GM19467 (cell line): Measurements from ENCODE around the gene FAM204A.

Experiments used
- ATAC-seq: cut with Tn5 transposase; IDR thresholded peaks from one replicate; pipeline ENCODE4 v1.9.1; 2021; ENCODE audit warnings: mild to moderate bottlenecking, moderate library complexity; ENCODE audit not compliant: unreplicated experiment

FAM204A gene

DNA sequence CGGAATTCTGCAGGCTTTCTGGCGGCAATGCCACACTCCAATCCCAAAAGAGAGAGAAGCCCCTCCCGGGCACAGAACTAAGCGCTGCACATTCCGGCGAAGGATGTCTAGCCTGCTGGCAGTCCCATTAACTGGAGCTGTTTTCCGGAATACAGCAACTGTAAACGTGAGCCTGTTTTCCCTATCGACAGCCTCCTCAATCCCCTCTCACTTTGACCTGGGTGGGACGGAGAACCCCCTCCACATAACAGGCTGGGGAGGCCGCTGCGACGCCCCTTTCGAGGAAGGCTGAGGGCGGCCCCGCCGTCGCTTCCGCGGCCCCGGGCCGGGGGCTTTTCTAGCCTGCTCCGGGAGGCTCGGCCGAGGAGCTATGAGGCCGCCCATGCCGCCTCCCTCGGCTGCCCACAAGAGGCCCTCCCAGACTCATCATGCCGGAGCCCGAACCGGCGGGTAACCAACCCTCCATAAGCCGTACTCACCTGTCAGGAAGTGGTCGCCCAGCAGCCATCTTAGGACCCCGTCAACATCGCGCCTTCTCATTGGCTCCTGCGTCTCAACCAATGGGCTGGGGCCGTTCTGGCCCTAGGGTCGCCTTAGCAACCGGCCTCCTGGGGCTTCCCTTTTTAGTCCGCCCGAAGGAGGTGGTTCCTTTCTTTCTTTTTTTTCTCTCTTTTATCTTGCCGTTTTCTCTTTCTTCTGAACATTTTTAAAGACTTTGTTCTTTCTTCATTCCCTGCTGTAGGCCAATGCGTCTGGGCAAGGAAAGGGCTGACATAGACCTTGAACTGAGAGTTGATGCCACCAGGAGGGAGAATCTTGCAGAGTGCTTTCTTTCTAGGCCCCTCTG, at the start of gene FAM204A:
FAM204A (minus strand) TSS at position 534 of the 847 bp plus-strand sequence. CDS start 5,909 bp downstream, outside the sequence.
- ATAC-seq: peak; percentile 100

DNA sequence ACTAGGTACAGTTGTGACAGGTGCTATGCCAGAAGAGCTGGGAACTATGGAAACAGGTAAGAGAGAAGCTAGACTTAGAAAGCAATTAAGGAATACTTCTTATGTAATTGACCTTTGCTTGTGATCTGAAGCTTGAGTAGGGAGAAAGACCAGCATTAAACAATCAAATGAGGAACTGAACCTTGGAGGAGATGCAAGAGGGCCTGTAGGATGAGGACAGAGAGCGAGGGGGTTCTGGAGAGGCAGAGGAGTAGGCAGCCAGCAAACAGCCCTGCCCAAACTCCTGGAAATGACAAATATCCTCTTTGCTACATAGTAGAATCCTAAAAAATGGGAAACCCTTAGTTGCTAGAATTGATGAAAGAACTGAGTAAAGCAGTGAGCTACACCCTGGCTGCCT, 41.6 kb upstream of the FAM204A start:
- ATAC-seq: no peak

DNA sequence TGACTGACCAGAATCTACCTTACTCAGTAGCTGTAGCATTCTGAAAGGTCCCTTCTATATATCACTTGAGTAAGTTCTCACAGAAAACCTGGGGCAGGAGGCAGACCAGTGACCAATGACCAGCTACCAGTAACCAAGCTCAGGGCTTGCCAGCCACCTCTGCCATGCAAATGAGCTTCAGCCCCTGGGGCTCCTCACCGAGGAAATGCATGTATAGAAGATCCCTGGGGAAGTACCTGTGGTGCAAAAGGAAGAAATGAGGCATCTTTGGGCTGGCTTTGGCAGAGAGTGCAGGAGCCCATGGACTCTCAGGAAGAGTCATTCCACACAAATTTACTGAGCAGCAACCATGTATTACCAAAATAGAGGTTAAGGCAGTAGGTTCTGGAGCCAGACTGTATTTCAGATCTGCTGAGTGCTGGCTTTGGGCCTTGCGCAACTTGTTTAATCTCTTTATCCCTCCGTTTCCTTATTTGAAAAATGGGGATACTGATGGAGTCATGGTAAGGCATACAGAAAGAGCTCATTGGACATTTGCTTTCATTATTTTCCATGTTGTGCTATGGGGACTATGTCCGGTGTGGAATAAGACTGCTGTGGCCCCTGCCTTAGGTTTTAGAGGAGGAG, 41.1 kb upstream of the FAM204A start:
- no peak for ATAC-seq

DNA sequence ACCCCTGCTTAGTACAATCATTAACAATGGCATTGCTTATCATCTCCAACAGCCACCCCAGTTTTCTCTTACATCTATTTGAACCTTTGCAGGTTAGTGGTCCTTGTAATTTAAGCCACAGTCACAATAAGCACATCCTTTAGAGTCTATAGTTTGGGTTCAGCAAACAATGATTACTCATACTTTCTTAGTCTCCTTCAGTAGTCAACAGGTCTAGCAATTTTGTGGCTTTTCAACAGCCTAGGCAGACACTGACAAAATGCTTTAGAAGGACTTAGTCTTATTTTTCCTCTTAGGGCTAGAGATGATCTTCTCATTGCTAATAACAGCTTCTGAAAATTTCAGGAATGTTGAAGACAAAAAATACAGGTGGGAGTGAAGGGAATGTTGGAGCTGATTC, 32.3 kb upstream of the FAM204A start:
- no peak for ATAC-seq

DNA sequence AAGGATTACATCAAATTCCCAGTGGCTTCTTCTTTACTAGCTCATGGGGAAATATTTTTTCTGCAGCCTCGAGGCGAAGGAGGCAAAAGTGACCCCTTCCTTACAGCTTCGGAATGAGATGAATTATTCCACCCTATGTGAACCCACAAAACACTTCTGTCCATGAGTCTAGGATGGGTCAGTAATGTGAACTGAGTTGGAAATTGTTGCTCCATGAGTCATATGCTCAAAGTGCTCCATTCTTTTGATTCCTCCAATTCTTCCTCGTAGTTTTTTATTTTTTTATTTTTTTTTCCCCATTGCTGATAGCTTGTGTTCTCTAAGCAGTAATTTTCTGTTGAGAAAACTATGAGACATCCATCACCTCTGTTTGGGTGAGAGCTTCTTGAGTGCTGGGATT, 31.7 kb upstream of the FAM204A start:
- no peak for ATAC-seq

DNA sequence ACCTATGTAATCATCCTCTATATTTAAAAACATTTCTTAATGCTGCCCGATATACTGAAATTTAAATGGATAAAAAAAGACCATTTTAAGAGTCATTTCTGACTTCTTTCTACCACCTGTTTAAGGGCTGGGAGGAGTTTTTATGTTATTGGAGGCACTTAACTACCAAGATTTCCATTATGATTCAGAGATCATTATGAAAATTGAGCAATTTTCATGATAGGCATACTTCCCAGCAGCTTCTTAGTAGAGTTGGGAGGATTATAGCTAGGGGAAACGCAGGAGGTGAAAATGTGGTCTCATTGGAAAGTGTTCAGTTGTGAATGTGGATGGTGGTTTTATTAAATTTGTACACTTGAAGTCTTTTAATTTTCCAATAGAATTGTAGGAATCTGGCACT, 28.4 kb upstream of the FAM204A start:
- ATAC-seq: no peak

DNA sequence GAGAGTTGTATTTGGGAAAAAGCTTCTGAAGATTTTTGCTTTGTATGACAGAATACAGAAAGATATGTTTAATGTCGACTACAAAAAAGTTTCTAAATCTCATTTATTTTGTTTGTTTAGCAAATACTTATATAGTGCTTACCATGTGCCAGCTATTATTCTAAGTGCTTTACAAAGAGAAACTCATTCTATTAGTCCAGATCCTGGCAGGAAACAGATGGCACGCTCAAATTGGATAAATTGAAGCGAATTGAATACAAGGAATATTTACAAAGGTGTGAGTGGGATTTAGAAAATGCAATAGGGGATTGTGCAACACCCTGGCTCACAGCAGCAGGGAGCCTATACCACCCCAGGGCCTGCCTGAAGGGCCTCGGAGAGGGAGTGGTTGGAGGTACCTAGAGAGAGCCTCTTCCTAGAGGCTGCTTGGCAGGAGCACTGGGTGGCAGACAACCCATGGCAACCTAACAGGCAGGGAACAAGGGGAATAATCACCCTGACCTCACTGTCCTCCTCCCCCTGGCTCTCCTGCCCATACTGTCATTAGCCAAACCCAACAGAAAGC, 27.6 kb upstream of the FAM204A start:
- ATAC-seq: no peak

DNA sequence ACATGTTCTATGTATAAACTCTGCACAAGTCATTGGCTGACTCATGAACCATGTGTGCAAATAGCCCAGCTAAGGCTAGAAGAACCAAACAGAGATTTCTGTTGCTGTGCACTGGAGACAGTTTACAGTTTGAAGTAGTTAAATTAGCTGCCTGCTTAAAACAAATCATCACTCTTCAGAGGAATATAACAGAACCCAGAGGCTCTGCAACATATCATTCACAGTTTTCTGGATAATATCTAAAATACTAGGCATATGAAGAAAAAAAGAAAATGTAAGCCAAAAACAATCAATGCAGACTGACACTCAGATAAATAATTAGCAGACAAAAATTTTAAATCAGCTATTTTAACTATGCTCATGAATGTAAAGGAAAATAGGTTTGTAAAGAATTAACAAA, 23.6 kb upstream of the FAM204A start:
- no peak for ATAC-seq

DNA sequence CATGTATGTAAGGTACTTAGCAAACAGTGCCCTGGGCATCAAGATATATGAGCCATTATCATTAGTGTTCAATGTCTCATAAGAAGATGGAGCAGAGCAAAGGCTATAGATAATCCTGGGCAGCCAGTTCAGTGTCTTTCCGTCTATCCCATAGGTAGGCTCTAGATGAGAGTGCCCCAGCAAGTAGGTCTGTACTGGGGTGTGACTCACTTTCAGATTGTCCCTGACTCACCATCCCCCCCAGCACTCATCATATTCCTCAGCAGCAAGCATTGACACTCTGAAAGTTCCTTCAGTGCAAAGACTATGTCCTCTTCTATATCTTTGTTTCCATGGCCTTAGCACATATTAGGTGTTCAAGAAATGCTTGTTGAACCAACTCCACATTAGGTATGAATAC, 20.0 kb upstream of the FAM204A start:
- no peak for ATAC-seq

DNA sequence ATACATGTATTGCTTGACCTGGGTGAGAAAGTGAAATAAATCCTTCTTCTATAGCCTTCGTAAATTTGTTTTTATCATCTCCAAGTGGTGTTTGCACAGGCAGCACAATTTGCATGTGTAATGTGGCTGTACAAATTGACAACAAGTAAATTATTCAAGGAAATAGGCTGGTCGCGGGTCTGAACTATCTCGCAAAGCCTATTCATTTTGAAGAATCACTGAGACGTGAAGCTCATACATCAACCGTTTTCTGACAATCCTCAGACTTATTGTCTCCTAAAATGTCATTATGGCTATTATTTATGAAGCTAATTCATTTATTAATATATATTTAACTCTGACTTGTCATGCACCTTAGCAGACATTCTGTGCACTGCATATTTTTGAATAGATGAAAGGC, 16.2 kb upstream of the FAM204A start:
- ATAC-seq: no peak

DNA sequence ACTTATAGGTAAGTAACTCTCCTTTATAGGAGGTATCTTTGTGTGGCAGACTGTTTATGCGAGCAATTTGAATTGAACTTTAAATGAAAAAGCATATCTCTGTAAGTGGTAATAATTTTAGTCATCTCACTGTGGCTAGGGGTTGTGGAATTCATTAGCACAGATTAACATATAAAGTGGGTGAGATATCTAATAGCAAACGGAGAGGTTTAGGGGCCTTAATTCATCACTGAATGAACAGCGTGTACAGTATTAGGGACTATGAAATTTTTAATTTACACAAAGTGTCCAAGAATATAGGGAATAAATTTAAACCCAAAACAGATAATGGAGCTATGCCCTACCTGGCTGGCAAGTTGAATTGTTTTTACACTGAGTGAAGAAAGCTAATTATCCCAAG, 15.7 kb upstream of the FAM204A start:
- no peak for ATAC-seq

DNA sequence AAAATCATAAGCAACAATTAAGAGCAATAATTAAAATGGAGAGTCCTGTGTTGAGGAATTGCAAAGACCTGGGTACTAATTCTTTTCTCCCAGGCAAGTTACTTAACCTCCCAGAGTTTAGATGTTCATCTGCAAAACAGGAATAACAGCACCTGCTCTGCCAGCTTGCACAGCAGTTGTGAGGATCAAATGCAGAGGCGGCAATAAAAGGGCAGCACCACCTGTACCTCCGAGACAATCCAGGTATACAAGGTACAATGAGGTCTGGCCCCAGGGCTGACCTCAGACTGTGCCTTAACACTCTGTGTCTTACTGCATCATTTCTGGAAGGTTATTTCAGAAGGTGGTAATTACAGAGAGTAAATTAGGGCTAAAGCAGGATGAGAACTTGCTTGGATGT, 14.5 kb upstream of the FAM204A start:
- no peak for ATAC-seq

DNA sequence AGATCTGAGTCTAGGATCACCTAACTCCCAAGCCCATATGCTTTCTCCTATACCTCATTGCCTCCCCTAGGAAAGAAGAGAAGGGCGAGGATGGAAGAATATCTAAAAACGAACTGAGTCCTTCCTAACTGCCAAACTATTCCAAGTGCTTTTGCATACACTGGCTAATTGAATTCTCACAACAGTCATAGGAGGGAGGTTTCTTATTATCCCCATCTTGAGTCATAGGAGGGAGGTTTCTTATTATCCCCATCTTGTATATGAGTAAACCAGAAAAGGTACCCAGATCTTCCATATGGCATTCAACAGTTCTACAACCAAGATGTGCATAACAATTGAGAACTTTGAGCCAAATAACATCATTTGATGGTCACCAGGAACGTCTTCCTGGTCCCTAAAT, 13.1 kb upstream of the FAM204A start:
- no peak for ATAC-seq

DNA sequence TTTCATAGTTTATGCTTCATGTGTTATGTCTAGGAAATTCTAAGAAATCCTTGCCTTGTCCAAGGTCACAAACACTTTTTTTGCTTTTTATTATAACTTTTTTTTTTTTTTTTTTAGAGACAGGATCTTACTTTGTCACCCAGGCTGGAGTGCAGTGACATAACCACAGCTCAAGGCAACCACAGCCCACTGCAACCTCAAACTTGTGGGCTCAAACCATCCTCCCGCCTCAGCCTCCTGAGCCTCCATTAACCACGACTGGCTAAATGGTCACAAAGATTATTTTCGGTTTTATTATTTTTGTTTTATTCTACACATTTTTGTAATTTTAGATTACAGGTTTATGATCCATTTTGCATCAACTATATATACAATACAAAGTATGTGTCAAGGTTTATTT, 7.1 kb upstream of the FAM204A start:
- ATAC-seq: no peak

DNA sequence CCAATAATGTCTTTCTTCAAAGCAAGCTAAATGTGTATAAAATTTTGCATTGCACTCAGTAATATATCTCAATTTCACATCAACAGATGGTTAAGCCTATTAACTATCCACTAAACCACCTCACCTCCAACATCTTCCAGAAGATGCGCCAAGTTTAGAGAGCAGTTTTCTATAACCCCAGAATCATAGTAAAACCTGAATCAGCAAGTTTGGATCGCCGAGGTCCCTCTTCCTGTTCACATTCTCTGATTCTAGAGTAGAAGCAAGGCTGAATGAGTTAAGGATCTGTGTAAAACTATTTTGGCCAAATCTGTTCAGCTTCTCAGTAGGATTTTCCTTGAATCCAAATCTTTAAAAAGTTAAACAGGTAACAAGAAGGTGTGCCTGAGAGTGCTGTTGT, 1.4 kb upstream of the FAM204A start:
- no peak for ATAC-seq

DNA sequence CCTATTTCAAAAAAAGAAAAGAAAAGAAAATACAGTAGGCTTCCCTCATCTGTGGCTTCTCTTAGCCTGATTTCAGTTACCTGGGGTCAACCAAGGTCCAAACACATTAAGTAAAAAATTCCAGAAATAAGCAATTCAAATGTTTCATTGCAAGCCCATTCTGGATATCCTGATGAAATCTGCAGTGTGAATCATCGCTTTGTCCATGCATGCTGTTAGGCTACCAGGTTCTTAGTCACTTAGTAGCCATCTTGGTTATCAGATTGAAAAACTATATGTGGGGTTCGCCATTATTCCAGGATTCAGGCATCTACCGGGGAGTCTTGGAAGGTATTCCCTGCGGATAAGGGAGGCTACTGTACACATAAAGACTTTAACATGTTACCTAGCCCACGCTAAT, 991 bp upstream of the FAM204A start:
- no peak for ATAC-seq

DNA sequence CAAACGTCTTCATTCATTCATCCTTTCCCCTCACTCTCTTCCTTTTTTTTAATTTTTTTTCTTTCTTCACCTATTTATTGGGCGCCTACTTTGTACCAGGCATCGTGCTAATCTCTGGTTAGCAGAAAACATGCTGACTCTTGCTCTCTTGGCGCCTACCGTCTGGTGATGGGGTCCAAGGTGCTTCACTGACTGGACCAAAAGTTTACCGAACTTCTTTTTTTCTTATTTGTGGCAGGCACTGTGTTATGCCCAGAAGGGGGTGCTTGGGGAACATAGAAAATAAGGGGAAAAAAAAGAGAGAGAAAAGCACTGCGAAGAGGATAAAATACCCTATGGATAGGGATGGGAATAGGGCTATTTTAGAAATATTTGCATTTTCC, 505 bp upstream of the FAM204A start:
- peak; percentile 1 for ATAC-seq

DNA sequence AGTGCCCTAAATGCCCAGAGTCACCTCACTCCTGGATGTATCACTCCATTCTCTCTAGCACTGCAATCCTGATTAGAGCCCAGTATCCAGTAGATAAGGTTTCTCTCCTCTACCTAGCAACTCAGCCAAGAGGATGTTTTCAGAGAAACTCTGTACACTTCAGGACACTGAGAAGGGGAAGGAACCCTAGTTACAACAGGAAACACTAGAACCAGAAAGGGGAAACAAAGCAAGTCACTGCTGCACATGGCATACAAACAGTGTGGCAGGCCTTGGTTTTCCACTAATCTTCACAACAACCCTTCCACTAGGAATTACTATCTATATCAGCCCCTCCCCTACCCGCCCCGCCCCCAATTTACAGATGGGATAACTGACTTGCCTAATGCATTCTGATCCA, 1.6 kb downstream of the FAM204A start:
- no peak for ATAC-seq

DNA sequence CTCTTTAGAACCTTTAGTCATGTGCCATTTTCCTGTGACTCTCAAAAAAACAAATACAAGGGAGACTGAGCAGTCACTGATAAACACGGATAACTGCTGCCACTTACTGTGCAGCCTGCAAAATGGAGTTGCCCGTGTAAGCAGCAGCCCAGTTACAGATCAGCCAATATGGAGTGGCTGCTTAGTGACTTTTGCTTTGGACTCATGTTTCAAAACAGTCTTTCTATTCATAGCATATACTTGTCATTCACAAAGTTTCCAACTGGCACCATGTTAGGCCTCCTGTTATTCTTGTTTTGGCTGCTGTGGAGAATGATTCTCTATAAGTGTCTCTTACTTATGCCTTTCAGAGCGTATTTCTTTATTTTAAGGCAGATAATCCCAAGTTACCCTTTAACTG, 3.0 kb downstream of the FAM204A start:
- ATAC-seq: no peak

DNA sequence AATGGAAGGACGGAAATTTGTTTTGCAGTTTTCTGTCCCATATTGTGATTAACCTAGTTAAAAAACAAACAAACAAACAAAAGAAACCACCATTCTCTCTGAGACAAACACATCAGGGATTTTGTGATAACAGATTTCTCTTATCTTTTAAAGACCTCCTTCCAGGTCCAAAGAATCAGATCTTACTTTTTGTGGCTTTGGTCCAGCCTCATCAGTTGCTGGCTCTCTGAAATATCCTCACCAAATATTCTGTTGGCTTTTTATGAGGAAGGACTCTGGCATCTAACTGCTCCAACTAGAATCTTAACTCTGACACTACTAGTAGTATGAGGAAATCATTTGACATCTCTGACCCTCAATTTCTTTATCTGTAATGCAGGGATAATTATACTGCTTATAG, 4.8 kb downstream of the FAM204A start:
- ATAC-seq: no peak

DNA sequence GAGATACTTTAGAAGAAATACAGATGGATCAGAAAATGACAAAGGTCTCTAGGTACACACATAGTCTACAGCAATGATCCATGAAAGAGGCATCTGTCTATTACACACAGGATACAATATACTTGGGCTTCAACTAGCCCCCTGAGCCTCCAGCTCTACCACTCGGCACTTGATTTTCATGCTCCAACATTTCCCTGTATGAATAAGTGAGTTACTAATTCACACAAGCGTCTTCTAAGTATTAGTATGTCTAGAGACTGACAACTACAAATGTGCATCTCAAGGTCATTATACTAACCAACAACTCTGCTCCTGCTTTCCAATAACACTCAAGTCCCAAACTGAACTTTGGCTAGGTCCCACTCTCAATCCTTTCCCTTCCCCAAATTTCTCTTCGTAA, 8.3 kb downstream of the FAM204A start:
- ATAC-seq: no peak

DNA sequence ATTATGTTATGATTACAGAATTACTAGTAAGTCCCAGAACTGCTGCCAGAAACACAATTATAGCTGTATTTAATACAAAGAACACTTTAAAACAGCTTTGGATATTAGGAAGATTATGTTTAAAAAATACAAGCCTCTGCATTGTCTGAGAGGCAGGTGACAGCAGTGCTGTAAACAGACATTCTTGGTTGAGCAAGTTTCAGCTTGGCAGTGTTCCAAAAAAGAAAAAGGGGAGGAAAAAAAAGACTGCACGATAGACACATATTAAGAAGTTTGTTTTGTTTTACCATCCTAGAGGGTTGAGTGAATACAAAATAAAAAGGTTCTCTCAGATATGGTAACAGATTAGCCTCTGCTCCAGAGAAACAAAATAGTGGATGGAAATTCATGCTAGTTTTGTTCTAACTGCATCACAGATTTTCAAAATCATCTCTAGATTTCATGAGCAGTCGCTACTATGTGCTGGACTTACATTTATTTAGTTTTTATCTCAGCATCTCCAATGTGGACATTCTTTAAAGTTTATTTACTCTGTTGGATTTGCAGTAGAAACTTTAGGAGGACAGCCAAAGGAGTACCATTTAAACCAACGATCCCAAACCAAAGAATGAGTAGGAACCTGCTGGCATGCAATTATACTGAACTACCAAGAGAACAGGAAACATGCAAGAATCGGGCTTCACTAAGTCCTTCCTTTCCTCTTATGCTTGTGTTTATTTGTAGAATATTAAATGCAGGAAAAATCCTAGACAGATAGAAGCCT, 9.0 kb downstream of the FAM204A start:
- ATAC-seq: no peak
